Osteoblast (primary cell): ENCODE results near the gene MPHOSPH8. TPM values are rescaled to one million over a fixed set of nuclear protein-coding genes. Genes with fewer than 3 reads are reported as not detected.

Experiments
- DNase-seq: peaks from one replicate; pipeline ENCODE4 v3.0.0; 2011; ENCODE audit warnings: low spot score, mixed read lengths; ENCODE audit not compliant: insufficient read length; ENCODE audit errors: missing footprints
- H2AFZ ChIP-seq: 2 replicates; pipeline ENCODE4 v1.6.0; 2011; ENCODE audit warnings: mild to moderate bottlenecking, low read length
- H3K27ac ChIP-seq: 2 replicates; pipeline ENCODE4 v1.5.1; 2011; ENCODE audit warnings: mild to moderate bottlenecking, low read depth, low read length, moderate library complexity
- H3K27me3 ChIP-seq: 2 replicates; pipeline ENCODE4 v1.6.0; 2012; ENCODE audit warnings: mild to moderate bottlenecking, control low read depth, inconsistent platforms, low read length, moderate library complexity; ENCODE audit not compliant: insufficient read depth
- H3K36me3 ChIP-seq: 2 replicates; pipeline ENCODE4 v1.5.1; 2011; ENCODE audit warnings: mild to moderate bottlenecking, low read length, control low read depth, moderate library complexity; ENCODE audit not compliant: insufficient read depth
- H3K4me1 ChIP-seq: 2 replicates; pipeline ENCODE4 v1.5.1; 2011; ENCODE audit warnings: mild to moderate bottlenecking, low read length, control low read depth, moderate library complexity; ENCODE audit not compliant: insufficient read depth
- H3K4me2 ChIP-seq: 2 replicates; pipeline ENCODE4 v1.6.0; 2011; ENCODE audit warnings: mild to moderate bottlenecking, low read length; ENCODE audit not compliant: insufficient read depth
- H3K4me3 ChIP-seq: fragments of 200-600 bp; sonication (generic); 3 replicates; pipeline ENCODE4 v1.5.1; 2012; ENCODE audit warnings: mild to moderate bottlenecking, low read length, inconsistent platforms; ENCODE audit not compliant: insufficient read depth
- H3K79me2 ChIP-seq: 2 replicates; pipeline ENCODE4 v1.6.0; 2012; ENCODE audit warnings: mild to moderate bottlenecking, low read length, control low read depth, inconsistent platforms; ENCODE audit not compliant: insufficient read depth
- H3K9me3 ChIP-seq: 2 replicates; pipeline ENCODE4 v1.5.1; 2011; ENCODE audit warnings: low read depth, low read length, control low read depth
- H4K20me1 ChIP-seq: 2 replicates; pipeline ENCODE4 v1.6.0; 2012; ENCODE audit warnings: mild to moderate bottlenecking, low read length, control low read depth; ENCODE audit not compliant: insufficient read depth
- CTCF ChIP-seq: IDR thresholded peaks from 2 replicates; pipeline ENCODE4 v1.5.1; 2011; ENCODE audit warnings: mild to moderate bottlenecking, low read depth, low read length, moderate library complexity; ENCODE audit errors: extremely low read depth
- total RNA-seq: library from RNA; depleted of rRNA; stranded (reverse); fragments of >200 nt; gene quantifications from 2 replicates; pipeline ENCODE4 v1.2.3, GENCODE V29; 2012

MPHOSPH8 gene
- total RNA-seq, 1 donor: 11.2 TPM

- Histone ChIP-seq H3K79me2 (no peaks in the 10 kb centered on the region), H4K20me1 (no peaks in the 10 kb centered on the region), H3K4me1 (no peaks in the 10 kb centered on the region), H3K9me3 (no peaks in the 10 kb centered on the region), H3K4me3 (no peak overlapping the region), H3K4me2 (no peak overlapping the region), H3K36me3 (peaks cover 26% of the 10 kb centered on the region), H3K27me3 (no peaks in the 10 kb centered on the region), H2AFZ (no peak overlapping the region), H3K27ac (no peak overlapping the region)
- DNase-seq: no peak
- no peak for TF ChIP-seq CTCF
These were observed 25.4 kb downstream of the MPHOSPH8 start for GRCh38 chr13:19658831-19659230.

GRCh38 chr13:19661126-19661525 lies 27.7 kb downstream of the MPHOSPH8 start:
- Histone ChIP-seq H3K27me3 (no peaks in the 10 kb centered on the region), H3K9me3 (no peaks in the 10 kb centered on the region), H3K4me2 (no peak overlapping the region), H3K4me3 (no peak overlapping the region), H4K20me1 (no peaks in the 10 kb centered on the region), H3K36me3 (peaks cover 30% of the 10 kb centered on the region), H3K79me2 (no peaks in the 10 kb centered on the region), H2AFZ (no peak overlapping the region), H3K27ac (no peak overlapping the region), H3K4me1 (no peaks in the 10 kb centered on the region)
- DNase-seq: no peak
- no peak for TF ChIP-seq CTCF

- no peak for TF ChIP-seq CTCF
- no peak overlapping the region for H2AFZ ChIP-seq
- DNase-seq: no peak
- H3K36me3 ChIP-seq: peaks cover 34% of the 10 kb centered on the region
- no peak overlapping the region for H3K27ac ChIP-seq
- H3K4me2 ChIP-seq: no peak overlapping the region
- H3K4me1 ChIP-seq: no peaks in the 10 kb centered on the region
- H3K9me3 ChIP-seq: no peaks in the 10 kb centered on the region
- H3K79me2 ChIP-seq: no peaks in the 10 kb centered on the region
- H4K20me1 ChIP-seq: no peaks in the 10 kb centered on the region
- no peak overlapping the region for H3K4me3 ChIP-seq
- H3K27me3 ChIP-seq: no peaks in the 10 kb centered on the region
These were observed 28.1 kb downstream of the MPHOSPH8 start for GRCh38 chr13:19661561-19661960.

- Histone ChIP-seq H2AFZ (no peak overlapping the region), H3K79me2 (no peaks in the 10 kb centered on the region), H3K36me3 (peaks cover 46% of the 10 kb centered on the region), H3K27ac (no peak overlapping the region), H3K4me3 (no peak overlapping the region), H3K4me1 (no peaks in the 10 kb centered on the region), H3K4me2 (no peak overlapping the region), H3K9me3 (no peaks in the 10 kb centered on the region), H4K20me1 (no peaks in the 10 kb centered on the region), H3K27me3 (no peaks in the 10 kb centered on the region)
- no peak for TF ChIP-seq CTCF
- DNase-seq: peak; percentile 44
These were observed 30.0 kb downstream of the MPHOSPH8 start for GRCh38 chr13:19663416-19663979.
